Measurements from ENCODE around the gene VAV2.

The VAV2 gene

GRCh38 chr9:133832877-133833276 lies 159.2 kb downstream of the VAV2 start:
- no peak for DNase-seq

- no peak for DNase-seq
These were observed 161.4 kb downstream of the VAV2 start for GRCh38 chr9:133830711-133831110.

- DNase-seq = no peak
These were observed 161.8 kb downstream of the VAV2 start for GRCh38 chr9:133830310-133830709.

GRCh38 chr9:133828338-133828997 lies 163.7 kb downstream of the VAV2 start:
- no peak for DNase-seq

- no peak for DNase-seq
These were observed 165.6 kb downstream of the VAV2 start for GRCh38 chr9:133826289-133827085.

- DNase-seq = no peak
These were observed 166.4 kb downstream of the VAV2 start for GRCh38 chr9:133825555-133826218.

- DNase-seq = no peak
These were observed 167.3 kb downstream of the VAV2 start for GRCh38 chr9:133824802-133825186.

- DNase-seq = no peak
These were observed 167.9 kb downstream of the VAV2 start for GRCh38 chr9:133824106-133824801.

- peak; percentile 34 for DNase-seq
These were observed 168.7 kb downstream of the VAV2 start for GRCh38 chr9:133823189-133824105.

GRCh38 chr9:133822430-133823065 lies 169.6 kb downstream of the VAV2 start:
- peak; percentile 37 for DNase-seq

GRCh38 chr9:133821601-133822429 lies 170.3 kb downstream of the VAV2 start:
- peak; percentile 63 for DNase-seq

GRCh38 chr9:133819923-133820322 lies 172.2 kb downstream of the VAV2 start:
- no peak for DNase-seq

GRCh38 chr9:133818444-133818843 lies 173.7 kb downstream of the VAV2 start:
- DNase-seq = no peak

- no peak for DNase-seq
These were observed 176.3 kb downstream of the VAV2 start for GRCh38 chr9:133815781-133816180.

GRCh38 chr9:133814586-133815208 lies 177.4 kb downstream of the VAV2 start:
- DNase-seq = no peak

GRCh38 chr9:133813749-133814585 lies 178.2 kb downstream of the VAV2 start:
- no peak for DNase-seq

- no peak for DNase-seq
These were observed 179.0 kb downstream of the VAV2 start for GRCh38 chr9:133812941-133813748.
